HEK293 (cell line): ENCODE measurements around the gene ANKRD52.
A peak's percentile ranks its signal among the peaks of the same experiment; 100 is the strongest.

Experiments used
- CTCF ChIA-PET: fragments of 350-600 bp; formaldehyde crosslinking; extraction: SDS; loops from one replicate; lab custom pipeline; 2021; ENCODE audit warnings: antibody characterized with exemption; lab: Yijun Ruan, JAX
- POLR2A ChIA-PET: fragments of 300-600 bp; formaldehyde crosslinking; extraction: SDS; loops from one replicate; lab custom pipeline; 2020; ENCODE audit warnings: antibody characterized with exemption, inconsistent platforms; lab: Yijun Ruan, JAX
- H3K27ac ChIP-seq: fragments of 200-500 bp; sonication (Bioruptor generic); 2 replicates; pipeline ENCODE4 v1.5.1; 2014; ENCODE audit warnings: low read depth, low read length, control low read depth, inconsistent platforms; ENCODE audit errors: extremely low read depth
- H3K36me3 ChIP-seq, 2 experiments: fragments of 200-500 bp in 1 of 2; sonication (Bioruptor generic) in 1 of 2; 1 replicate in 1 of 2; 2 replicates in 1 of 2; pipeline ENCODE4 v1.5.1; 2014 to 2017; ENCODE audit warnings: inconsistent platforms in 2 of 2, low read length in 2 of 2; ENCODE audit not compliant: control insufficient read depth in 2 of 2, insufficient read depth in 1 of 2
- H3K4me1 ChIP-seq: fragments of 200-500 bp; sonication (Bioruptor generic); 2 replicates; pipeline ENCODE4 v1.5.1; 2014; ENCODE audit warnings: mild to moderate bottlenecking, low read length, inconsistent platforms; ENCODE audit not compliant: control insufficient read depth, insufficient read depth
- H3K4me3 ChIP-seq: 2 replicates; pipeline ENCODE4 v1.5.1; 2011; ENCODE audit warnings: low read depth, mild to moderate bottlenecking, control low read depth, low read length, moderate library complexity
- H3K9me3 ChIP-seq: fragments of 200-500 bp; sonication (Bioruptor generic); 2 replicates; pipeline ENCODE4 v1.5.1; 2014; ENCODE audit warnings: low read depth, low read length, inconsistent platforms; ENCODE audit not compliant: control insufficient read depth, insufficient read depth
- MYNN ChIP-seq: fragments of 450-650 bp; formaldehyde crosslinking; IDR thresholded peaks from 2 replicates; pipeline ENCODE4 v1.5.1; 2016; ENCODE audit warnings: missing biosample characterization, missing genetic modification characterization, borderline replicate concordance
- PRDM6 ChIP-seq: fragments of 450-650 bp; formaldehyde crosslinking; IDR thresholded peaks from 2 replicates; pipeline ENCODE4 v1.5.1; 2017; ENCODE audit warnings: missing biosample characterization, missing genetic modification characterization
- RBAK ChIP-seq: fragments of 450-650 bp; formaldehyde crosslinking; IDR thresholded peaks from 2 replicates; pipeline ENCODE4 v1.5.1; 2016; ENCODE audit warnings: missing biosample characterization, missing genetic modification characterization
- REPIN1 ChIP-seq: fragments of 450-650 bp; formaldehyde crosslinking; IDR thresholded peaks from 2 replicates; pipeline ENCODE4 v1.5.1; 2017; ENCODE audit warnings: missing biosample characterization, missing genetic modification characterization, low read depth
- SCRT2 ChIP-seq: fragments of 450-650 bp; formaldehyde crosslinking; IDR thresholded peaks from 2 replicates; pipeline ENCODE4 v1.5.1; 2016; ENCODE audit warnings: missing biosample characterization, missing genetic modification characterization
- ZBTB21 ChIP-seq: fragments of 450-650 bp; formaldehyde crosslinking; IDR thresholded peaks from 2 replicates; pipeline ENCODE4 v1.5.1; 2017; ENCODE audit warnings: missing biosample characterization, missing genetic modification characterization
- ZBTB26 ChIP-seq: fragments of 450-650 bp; formaldehyde crosslinking; optimal IDR thresholded peaks from 2 replicates; pipeline ENCODE3; 2016; ENCODE audit warnings: missing biosample characterization, mild to moderate bottlenecking, missing genetic modification characterization
- ZNF140 ChIP-seq: fragments of 450-650 bp; formaldehyde crosslinking; IDR thresholded peaks from 2 replicates; pipeline ENCODE4 v1.5.1; 2016; ENCODE audit warnings: missing biosample characterization, missing genetic modification characterization
- ZNF148 ChIP-seq: fragments of 450-650 bp; formaldehyde crosslinking; IDR thresholded peaks from 2 replicates; pipeline ENCODE4 v1.5.0; 2017; ENCODE audit warnings: missing biosample characterization, missing genetic modification characterization, borderline replicate concordance
- ZNF324 ChIP-seq: fragments of 450-650 bp; formaldehyde crosslinking; IDR thresholded peaks from 2 replicates; pipeline ENCODE4 v1.5.1; 2016; ENCODE audit warnings: missing biosample characterization, missing genetic modification characterization
- ZNF335 ChIP-seq: fragments of 450-650 bp; formaldehyde crosslinking; conservative IDR thresholded peaks from 2 replicates; pipeline ENCODE4 v1.5.1; 2016; ENCODE audit warnings: missing biosample characterization, missing genetic modification characterization
- ZNF366 ChIP-seq: fragments of 450-650 bp; formaldehyde crosslinking; conservative IDR thresholded peaks from 2 replicates; pipeline ENCODE4 v1.5.1; 2016; ENCODE audit warnings: missing biosample characterization, missing genetic modification characterization
- ZNF394 ChIP-seq: fragments of 450-650 bp; formaldehyde crosslinking; IDR thresholded peaks from 2 replicates; pipeline ENCODE4 v1.5.1; 2016; ENCODE audit warnings: missing biosample characterization, missing genetic modification characterization, mild to moderate bottlenecking, moderate library complexity, borderline replicate concordance
- ZNF433 ChIP-seq: fragments of 450-650 bp; formaldehyde crosslinking; IDR thresholded peaks from 2 replicates; pipeline ENCODE4 v1.5.1; 2016; ENCODE audit warnings: missing biosample characterization, missing genetic modification characterization, low read depth
- ZNF610 ChIP-seq: fragments of 450-650 bp; formaldehyde crosslinking; IDR thresholded peaks from 2 replicates; pipeline ENCODE4 v1.5.1; 2016; ENCODE audit warnings: missing biosample characterization, missing genetic modification characterization, borderline replicate concordance
- ZNF660 ChIP-seq: fragments of 450-650 bp; IDR thresholded peaks from 2 replicates; pipeline ENCODE4 v1.5.1; 2018; ENCODE audit warnings: missing biosample characterization, mild to moderate bottlenecking, missing genetic modification characterization

The ANKRD52 gene

GRCh38 chr12:56299853-56300643 lies 41.9 kb upstream of the ANKRD52 start, which contains the start of gene CS (continued):
- 0 out of 2 replicates have a peak, but pooled peaks have one; percentile 25 for TF ChIP-seq SCRT2 (tag by site-specific recombination)
- peak; percentile 91 for TF ChIP-seq ZBTB26
- TF ChIP-seq ZNF394 (tag by site-specific recombination), result peak; percentile 59
- peak; percentile 77; the same call in 1 of the 2 replicates for TF ChIP-seq REPIN1 (tag by site-specific recombination)
- no peak for TF ChIP-seq RBAK
- peak; percentile 60; the same call in 1 of the 2 replicates for TF ChIP-seq ZNF366 (tag by site-specific recombination)
- no peak for TF ChIP-seq PRDM6 (tag by site-specific recombination)
- TF ChIP-seq MYNN (tag by site-specific recombination), result peak; percentile 31; the same call in 1 of the 2 replicates
- TF ChIP-seq ZNF140, result no peak
- TF ChIP-seq ZNF335 (tag by site-specific recombination), result peak; percentile 91
- TF ChIP-seq ZNF148, result no peak
- no peak for TF ChIP-seq ZNF433 (tag by site-specific recombination)
- TF ChIP-seq ZNF324 (tag by site-specific recombination), result peak; percentile 87; the same call in 1 of the 2 replicates
- TF ChIP-seq, all 188 proteins: peak for 67

- no peak for TF ChIP-seq ZNF610 (tag by site-specific recombination)
- peak; percentile 59; the same call in 1 of the 2 replicates for TF ChIP-seq ZNF660 (tag by site-specific recombination)
- peak; percentile 75 for TF ChIP-seq ZNF335 (tag by site-specific recombination)
- 0 out of 2 replicates have a peak, but pooled peaks have one; percentile 0 for TF ChIP-seq ZBTB21
- H3K27ac ChIP-seq, result peak overlapping the region; percentile 89
- H3K36me3 ChIP-seq, result peaks cover 24 to 44% of the 10 kb centered on the region in 2 experiments; a peak in 2 of 3 replicates
- H3K9me3 ChIP-seq, result no peaks in the 10 kb centered on the region
- ChIA-PET CTCF (interaction anchor here (0.8 to 2.6 kb wide), 4 partner anchors 9 to 165 kb away, joined by 3 to 6 read pairs (median 4); partner anchors contain the start of gene ANKRD52), POLR2A (interaction anchor here (0.5 to 2.8 kb wide), 13 partner anchors 8 to 470 kb away, joined by 3 to 13 read pairs (median 4); partner anchors contain the start of genes PA2G4, RNF41, STAT2 and ZC3H10)
- peaks cover 4% of the 10 kb centered on the region; the same call in 1 of the 2 replicates for H3K4me1 ChIP-seq
- peak overlapping the region; percentile 92 for H3K4me3 ChIP-seq
These were observed 41.2 kb upstream of the ANKRD52 start for GRCh38 chr12:56299308-56299852.
